Cerebellar cortex (tissue), 1 donor: ENCODE measurements around the gene PRR12.

Experiments used
- DNase-seq: peaks from one replicate; pipeline ENCODE4 v3.0.0-alpha.2; 2015; ENCODE audit warnings: low spot score

The PRR12 gene

DNA sequence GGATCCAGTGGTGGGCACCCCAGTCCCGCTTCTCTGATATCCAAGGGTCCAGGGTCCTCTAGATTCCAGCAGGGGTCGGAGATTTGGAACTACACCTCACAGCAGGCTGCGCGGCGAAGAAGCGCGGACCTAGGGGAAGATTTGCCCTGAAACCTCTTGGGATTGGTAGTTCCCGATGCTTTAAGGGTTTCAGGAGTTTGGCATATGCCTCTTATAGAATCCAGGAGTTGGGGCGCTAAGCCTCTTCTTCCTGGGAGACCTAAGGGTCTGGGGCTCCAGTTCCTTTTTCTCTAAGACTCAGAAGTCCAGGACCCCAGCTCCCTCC lies 75.1 kb downstream of the PRR12 start:
- DNase-seq: no peak

DNA sequence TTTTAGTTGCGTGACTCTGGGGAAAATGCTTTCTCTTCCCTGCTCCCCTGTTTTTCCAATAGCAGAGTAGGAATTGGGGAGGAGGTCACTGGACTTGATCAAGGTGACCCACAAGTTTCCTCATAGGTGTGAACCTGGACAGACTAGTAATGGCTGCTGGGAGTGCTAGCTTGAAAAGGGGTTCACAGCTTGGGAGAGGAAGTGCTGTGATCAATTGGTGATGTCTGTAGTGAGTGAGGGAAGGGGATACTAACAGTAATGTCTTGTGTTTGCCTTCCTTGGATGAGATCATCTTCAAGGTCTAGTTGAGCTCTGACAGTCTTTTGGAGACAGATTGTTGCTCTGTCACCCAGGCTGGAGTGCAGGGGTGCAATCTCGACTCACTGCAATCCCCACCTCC lies 76.5 kb downstream of the PRR12 start:
- no peak for DNase-seq

DNA sequence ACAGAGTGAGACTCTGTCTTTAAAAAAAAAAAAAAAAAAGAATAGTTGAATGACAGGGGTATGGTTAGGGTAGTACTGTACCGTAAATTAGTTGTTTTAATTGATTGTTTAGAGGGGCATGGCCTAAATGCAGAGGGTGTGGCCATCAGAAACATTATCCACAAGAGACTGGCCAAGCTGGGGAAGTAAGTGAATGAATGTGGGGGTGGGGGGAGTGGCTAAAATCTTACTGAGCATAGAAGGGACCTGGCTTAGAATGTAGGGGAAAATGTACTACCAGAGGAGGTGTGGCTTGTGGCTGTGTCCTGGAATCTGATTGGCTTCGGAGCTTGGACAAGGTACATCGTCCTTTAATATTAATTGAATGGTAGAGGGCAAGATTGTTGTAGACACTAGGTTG lies 78.5 kb downstream of the PRR12 start:
- DNase-seq: no peak

DNA sequence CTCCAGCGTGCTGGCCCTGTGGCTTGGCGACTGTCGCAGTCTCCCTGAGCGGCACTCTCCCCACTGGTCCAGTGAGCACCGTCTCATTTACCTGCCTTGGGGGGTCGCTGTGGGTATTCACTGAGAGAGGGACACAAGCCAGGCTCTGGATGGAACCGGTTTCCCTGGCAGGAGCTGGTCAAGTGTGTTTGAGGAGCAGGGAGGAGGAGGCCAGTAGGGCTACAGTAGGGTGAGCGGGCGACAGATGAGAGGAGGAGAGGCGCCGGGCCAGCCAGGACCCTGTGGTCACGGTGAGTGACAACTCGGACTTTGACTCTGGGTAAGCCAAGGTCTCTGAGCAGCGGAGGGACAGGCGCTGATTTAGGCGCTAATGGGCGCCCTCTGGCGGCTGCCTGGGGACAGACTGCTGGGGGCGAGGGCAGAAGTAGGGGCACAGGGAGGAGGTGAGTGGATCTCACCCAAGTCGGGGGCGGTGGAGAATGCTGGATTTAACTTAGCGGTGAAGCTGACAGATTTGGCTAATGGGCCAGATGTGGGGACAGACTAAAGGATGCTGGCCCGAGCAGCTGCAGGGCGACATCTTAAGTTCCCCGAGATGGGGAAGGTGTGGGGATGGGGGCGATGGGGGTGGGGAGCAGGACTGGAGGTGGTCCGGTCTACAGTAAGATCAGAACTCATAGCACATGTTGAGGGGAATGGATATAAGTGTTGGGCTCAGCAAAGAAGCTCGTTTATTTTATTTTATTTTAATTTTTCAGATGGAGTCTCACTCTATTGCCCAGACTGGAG lies 81.3 kb downstream of the PRR12 start:
- peak; percentile 84 for DNase-seq
